Measurements from ENCODE around the gene ARPC5.

The ARPC5 gene

DNA sequence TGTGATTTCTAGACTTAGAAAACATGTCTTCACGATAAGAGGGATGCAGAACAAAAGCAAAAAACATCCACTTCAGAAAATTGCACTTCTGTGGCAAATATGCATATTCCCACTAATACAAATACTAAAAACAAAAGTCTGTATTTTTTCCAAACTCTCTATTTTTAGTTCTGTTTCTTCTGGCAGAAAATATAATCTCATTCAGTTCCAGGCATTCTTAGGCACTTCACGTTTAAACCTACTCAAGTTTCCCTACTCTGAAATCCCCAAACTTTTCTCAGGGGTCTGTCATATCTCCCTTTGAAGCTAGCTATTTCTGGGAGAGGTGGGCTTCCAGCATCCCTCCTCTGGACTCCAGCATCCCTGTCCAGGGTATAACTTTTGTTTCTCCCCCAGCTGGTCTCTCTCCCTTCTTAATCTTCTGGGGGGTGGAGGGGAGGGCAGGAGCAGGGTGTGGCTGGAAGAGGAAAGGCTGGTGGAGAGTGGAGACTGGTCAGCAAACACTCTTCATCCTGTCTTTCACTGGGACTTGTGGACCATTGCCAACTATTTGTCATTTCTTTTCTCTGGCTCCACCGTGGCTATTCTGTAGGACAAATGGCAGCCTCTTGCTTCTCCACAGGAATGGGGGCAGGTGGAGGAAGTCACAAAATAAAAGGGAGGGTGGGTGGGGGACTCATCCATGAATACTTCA, 25.7 kb downstream of the ARPC5 start:
- DNase-seq, result no peak

- DNase-seq, result peak; percentile 89 to 96 (median 94)
Measured at GRCh38 chr1:183609313-183609712, 26.3 kb downstream of the ARPC5 start.

- DNase-seq, result no peak
Measured at GRCh38 chr1:183607322-183607980, 28.1 kb downstream of the ARPC5 start.

DNA sequence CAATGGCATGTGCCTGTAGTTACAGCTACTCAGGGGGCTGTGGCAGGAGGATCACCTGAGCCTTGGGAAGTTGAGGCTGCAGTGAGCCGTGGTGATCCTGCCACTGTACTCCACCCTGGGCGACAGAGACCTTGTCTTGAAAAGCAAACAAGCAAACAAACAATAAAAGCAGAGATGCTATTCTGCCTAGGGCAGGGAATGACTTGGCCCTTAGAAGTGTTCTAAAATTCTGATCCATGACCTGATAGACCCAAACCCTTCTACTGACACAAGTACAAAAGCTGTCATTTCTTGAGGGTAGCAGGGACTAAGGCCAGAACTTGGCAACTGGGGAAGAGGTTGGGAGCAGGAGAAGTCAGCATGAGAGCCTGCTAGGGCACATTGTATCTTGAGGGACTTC, 29.7 kb downstream of the ARPC5 start:
- no peak for DNase-seq

DNA sequence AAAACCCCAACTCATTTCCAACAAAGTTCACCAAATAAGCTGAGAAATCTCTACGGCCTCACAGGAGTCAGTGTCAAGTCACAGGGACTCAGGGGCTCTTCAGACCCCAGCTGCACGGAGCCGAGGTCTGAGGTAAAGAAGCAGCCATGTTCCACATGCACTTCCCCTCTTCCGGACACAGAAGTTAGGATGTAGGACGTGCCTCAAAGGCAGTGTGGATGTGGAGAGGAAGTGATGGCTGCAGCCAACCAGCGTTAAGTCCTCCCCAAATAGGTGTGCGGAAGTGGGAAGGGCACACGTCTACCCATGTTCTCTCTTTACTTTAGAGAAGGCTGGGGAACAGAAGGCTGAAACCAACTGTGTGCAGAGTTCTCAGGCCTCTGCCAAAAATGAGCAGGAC, 30.8 kb downstream of the ARPC5 start:
- DNase-seq, result peak in 1 of 3 donors; percentile 50

GRCh38 chr1:183604038-183604808, 31.4 kb downstream of the ARPC5 start:
- DNase-seq, result peak; percentile 76 to 86 (median 84)

DNA sequence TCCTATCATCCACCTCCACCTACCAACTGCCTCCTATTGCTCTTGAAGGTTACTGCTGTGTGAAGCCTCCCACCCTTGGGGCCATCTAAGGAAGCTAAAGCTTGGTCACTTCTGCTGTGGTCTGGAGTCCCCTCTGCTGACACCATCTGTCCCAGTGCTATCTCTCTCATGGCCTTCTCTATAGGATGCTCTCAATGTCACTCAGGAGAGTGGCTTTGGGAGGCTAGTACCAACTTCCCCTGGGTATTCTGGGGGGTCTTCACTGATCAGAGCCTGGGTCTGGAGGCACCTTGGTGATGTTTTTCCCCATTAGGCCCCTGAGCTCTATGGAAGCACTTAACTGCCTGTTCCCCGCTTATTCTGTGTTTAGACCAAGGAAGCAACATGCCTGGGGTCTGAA, 33.1 kb downstream of the ARPC5 start:
- DNase-seq, result no peak

- DNase-seq, result peak in 2 of 3 donors; percentile 35 to 55
Measured at GRCh38 chr1:183600634-183601033, 34.9 kb downstream of the ARPC5 start.

DNA sequence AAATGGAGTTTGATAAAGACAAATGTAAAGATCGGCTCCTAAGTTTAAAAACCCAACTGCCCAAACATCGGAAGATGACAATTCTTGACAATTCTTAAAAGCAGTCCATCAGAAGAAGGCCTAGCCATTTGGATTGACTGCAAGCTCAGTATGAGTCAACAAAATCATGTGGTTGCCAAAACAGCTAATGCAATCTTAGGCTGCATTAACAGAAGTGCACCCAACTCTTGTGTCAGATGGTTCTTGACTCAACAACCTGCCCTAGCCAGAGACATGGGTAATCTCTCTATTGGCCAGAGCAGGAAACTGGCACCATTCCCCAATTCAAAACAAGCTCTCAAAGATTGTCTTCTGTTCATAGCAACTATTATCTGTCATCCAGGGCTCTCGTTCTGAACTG, 35.4 kb downstream of the ARPC5 start:
- peak; percentile 85 to 95 (median 94) for DNase-seq

- peak in 2 of 3 donors; percentile 55 to 70 for DNase-seq
Measured at GRCh38 chr1:183598386-183598785, 37.2 kb downstream of the ARPC5 start.

DNA sequence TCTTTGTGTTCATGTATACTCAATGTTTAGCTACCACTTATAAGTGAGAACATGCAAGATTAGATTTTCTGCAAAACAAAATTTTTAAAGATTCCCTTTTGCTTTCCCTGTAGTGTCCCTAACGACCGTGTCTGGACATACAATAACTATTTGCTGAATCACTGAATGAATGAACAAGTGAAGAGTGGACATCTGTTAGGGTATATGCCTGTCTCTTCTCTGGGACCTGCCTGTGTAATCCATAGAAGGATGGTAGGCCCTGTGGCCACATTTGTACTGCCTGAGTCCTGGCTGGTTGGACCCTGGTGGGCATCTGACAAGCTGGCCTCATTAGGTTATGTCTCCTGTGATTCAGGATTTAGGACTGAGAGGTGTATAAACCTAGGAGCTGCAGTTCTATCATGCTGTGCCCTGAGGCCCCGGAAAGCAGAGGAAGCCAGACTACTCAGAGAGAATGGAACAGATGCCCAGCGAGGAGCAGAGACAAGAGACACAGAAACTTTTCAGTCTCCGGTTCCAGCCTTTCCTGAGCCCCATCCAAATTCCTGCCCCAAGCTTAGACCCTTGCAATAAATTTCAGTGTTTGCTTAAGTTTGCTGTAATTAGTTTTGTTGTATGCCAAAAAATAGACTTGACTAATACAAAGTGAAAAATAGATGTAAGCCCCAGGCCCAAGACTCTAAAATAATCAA, 37.8 kb downstream of the ARPC5 start:
- no peak for DNase-seq

- peak in 1 of 3 donors; percentile 17 for DNase-seq
Measured at GRCh38 chr1:183596500-183596899, 39.1 kb downstream of the ARPC5 start.

DNA sequence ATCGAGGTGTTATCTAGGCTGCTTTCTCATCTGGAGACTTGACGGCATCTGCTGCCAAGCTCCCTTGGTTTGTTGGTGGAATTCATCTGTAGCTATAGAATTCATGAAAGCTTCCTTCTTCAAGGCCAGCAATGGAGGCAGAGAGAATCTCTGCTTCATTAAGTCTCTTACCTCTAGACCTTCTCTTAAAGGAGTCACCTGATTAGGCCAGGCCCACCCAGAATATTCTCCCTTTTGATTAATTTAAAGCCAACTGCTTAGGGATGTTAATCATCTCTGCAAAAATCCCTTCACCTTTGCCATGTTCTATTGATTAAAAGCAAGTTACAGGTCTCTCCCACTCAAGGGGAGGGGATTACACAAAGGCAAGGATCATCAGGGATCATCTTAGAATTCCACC, 40.0 kb downstream of the ARPC5 start:
- DNase-seq, result no peak

GRCh38 chr1:183593356-183593755, 42.2 kb downstream of the ARPC5 start:
- DNase-seq, result peak; percentile 84 to 91 (median 90)

DNA sequence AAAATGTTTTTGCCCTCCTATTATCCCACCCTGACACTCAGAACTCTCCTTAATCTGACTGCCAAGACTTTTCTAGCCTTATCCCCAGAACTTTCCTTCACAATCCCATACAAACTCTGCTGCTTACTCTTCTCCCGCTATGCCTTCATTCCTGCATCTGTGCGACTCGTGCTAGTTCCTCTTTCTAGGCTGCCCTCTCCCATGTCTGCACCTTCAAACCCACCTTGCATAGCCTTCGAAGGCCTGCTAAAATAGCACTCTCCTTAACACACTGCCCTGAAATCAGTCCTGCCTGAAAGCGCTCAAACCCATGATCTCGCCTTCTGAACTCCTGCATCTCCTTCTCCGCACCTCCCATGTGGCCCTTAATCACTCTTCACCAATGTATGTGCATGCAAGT, 42.9 kb downstream of the ARPC5 start:
- DNase-seq, result no peak

DNA sequence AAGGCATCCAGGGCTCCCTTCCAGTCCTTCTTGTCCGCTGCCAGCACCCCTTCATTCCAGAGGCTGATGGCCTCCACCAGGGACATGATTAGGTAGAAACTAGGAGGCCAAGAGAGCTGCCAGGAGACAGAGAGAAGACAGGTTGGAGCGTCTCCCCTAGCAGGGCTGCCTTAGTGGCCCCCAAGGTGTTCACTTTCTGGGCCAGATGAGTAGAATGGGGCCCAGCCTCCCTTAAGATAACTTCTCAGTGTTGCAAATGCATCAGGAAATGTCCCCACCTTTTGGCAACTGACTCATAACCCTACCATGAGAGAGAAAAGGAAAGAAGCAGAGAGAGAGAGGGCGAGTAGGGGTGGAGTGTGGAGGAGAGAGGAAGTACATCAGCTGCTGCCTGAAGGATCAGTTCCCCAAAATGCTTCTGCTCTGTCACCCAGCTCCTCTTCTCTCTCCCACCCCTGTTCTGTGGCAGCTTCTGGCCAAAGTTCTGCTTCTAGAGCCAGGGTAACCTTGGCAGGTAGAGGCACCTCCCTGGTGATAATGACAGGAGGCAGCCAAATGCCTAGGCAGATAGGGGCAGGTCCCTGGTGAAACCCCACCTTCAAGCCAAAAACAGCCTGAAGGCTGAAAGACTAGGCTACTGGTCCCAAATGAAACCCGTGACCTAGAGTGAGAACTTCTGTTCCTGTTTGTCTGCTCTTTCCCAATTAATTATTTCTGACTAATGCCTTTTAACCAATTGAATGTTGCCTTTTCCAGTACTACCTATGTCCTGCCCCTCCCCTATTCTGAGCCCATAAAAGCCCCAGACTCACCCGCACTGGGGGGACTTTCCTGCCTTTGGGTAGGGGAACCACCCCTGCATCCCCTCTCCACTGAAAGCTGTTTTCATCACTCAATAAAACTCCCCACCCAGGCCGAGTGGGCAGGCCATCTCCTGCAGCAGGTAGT, 45.1 kb downstream of the ARPC5 start, which contains the start of gene NCF2:
Gene NCF2 (minus strand): TSS at position 216 of the 948 bp plus-strand sequence. CDS start 130 bp downstream, at position 86.
- DNase-seq, result peak; percentile 97 to 98 (median 97)

DNA sequence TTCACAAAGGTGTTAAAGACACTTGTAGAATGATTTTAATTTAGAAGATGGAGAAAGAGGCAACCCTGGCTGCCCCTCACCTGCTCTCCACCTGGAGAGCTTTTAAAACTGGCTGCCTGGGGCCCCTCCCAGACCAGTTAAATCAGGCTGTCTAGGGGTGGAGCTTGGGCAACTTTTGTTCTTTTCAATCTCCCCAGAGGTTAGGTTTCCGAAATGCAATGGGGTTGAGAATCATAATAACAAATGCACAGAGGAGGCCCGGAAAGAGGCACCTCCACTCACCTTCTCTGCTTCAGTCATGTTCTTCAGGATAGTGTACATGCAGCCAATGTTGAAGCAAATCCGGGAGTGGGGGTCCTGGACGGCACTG, 45.7 kb downstream of the ARPC5 start:
- DNase-seq, result peak; percentile 62 to 68 (median 68)

- DNase-seq, result peak in 2 of 3 donors; percentile 37 to 42
Measured at GRCh38 chr1:183589384-183589783, 46.2 kb downstream of the ARPC5 start.

DNA sequence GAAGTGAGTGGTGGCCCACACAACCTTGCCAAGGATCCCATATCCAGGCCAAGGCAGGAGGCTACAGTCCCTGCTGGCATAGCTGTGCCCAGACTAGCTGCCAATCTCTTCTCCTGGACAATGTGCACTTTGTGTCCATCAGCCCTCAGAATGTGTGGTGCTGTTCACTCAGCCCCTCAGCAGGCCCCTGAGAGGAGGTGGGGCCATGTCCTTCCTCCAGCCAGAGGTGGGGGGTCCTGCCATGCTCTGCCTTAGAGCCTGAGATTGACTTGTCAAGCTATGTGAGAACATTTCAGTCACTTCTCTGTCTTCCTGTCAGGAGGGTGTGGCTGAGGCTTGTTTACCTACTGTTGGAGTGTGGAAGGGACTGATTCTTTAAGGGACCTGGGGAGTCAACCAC, 46.8 kb downstream of the ARPC5 start:
- peak in 2 of 3 donors; percentile 51 to 52 for DNase-seq

DNA sequence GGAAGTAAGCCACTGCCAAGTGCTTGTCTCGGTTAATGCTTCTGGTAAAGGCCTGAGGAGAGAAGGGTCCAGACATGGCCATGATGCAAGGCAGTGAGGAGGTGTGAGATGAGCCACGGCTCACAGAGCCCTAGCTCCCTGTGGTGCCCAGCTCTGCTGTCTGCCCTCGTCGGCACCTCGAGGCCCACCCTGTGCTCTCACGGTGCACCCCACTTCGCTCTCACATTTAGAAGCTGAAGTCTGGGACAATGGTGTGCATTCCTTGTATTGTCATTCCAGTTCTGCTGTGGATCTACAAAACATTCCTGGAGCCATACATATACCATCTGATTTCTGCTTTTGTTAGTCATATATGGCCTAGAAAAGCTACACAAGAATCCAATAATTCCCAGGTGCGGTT, 48.7 kb downstream of the ARPC5 start:
- DNase-seq, result peak in 1 of 3 donors; percentile 19

GRCh38 chr1:183586455-183586854, 49.1 kb downstream of the ARPC5 start:
- no peak for DNase-seq

GRCh38 chr1:183585038-183585437, 50.5 kb downstream of the ARPC5 start:
- DNase-seq, result peak in 2 of 3 donors; percentile 54 to 57

Measured in suppressor macrophage treated with lipopolysaccharide for 1 hour (primary cell).